Heart right ventricle (tissue), 16 donors: ENCODE data around the gene STYX. TPM values are rescaled to one million over a fixed set of nuclear protein-coding genes. Genes with fewer than 3 reads are reported as not detected.
"Not testable (repeated sequence)": the region's sequence is repeated elsewhere in the genome, so short reads cannot be mapped to it uniquely, and the experiment has no call there.

Experiments used
- ATAC-seq, 8 donors: fragments of 200-7000 bp; cut with Tn5 transposase; one replicate each; pipeline ENCODE4 v1.9.1; 2020; ENCODE audit warnings: mild to moderate bottlenecking in 8 of 8, moderate library complexity in 8 of 8, moderate number of reproducible peaks in 1 of 8
- DNase-seq, 2 donors: peaks; one replicate each; pipeline ENCODE4 v3.0.0-alpha.2; 2020
- H3K27ac ChIP-seq, 10 donors: fragments of 200-600 bp; sonication (generic) in 2 of 10; one replicate each; pipeline versions ENCODE4 v1.5.0 to v1.8.0; 2020 to 2022; ENCODE audit warnings: mild to moderate bottlenecking in 3 of 10
- H3K27me3 ChIP-seq, 7 donors: fragments of 200-600 bp; one replicate each; pipeline ENCODE4 v1.8.0; 2021 to 2022; ENCODE audit warnings: mild to moderate bottlenecking in 2 of 7
- H3K36me3 ChIP-seq, 9 donors: fragments of 200-600 bp; sonication (generic) in 1 of 9; one replicate each; pipeline versions ENCODE4 v1.5.0 to v1.8.0; 2020 to 2022; ENCODE audit warnings: mild to moderate bottlenecking in 2 of 9
- H3K4me1 ChIP-seq, 9 donors: fragments of 200-600 bp; sonication (generic) in 1 of 9; one replicate each; pipeline versions ENCODE4 v1.5.0 to v1.8.0; 2020 to 2022; ENCODE audit warnings: mild to moderate bottlenecking in 4 of 9
- H3K4me3 ChIP-seq, 10 donors: fragments of 200-600 bp; sonication (generic) in 2 of 10; one replicate each; pipeline versions ENCODE4 v1.5.0 to v1.8.0; 2020 to 2022; ENCODE audit warnings: mild to moderate bottlenecking in 7 of 10, moderate library complexity in 2 of 10
- H3K9me3 ChIP-seq, 11 donors: fragments of 200-600 bp in 10 of 11; sonication (generic) in 2 of 11; one replicate each; pipeline versions ENCODE4 v1.5.0 to v1.8.0; 2013 to 2022; ENCODE audit warnings: mild to moderate bottlenecking in 2 of 11, control low read depth in 1 of 11, moderate library complexity in 1 of 11
- WGBS, 2 donors: extraction: QIAGEN DNeasy Blood & Tissue Kit; methylation state at CpG; one replicate each; pipeline ENCODE4 v1.1.7; 2013; ENCODE audit warnings: inconsistent platforms in 1 of 2; 5-methylcytosine and 5-hydroxymethylcytosine counted together
- intact Hi-C, 10 donors: fragments of 100-400 bp; cut with DNase I; formaldehyde crosslinking; loops; one replicate each; pipeline versions ENCODE4 v1.11.1 to v1.14.2; 2022
- polyA plus RNA-seq, 2 donors: library from polyadenylated mRNA; stranded (reverse); fragments of 200-250 nt; gene quantifications; one replicate each; pipeline ENCODE4 v1.2.3, GENCODE V29; 2013
- total RNA-seq, 10 donors: library from RNA; stranded (reverse); fragmentation: NEBNext Ultra II Directional in 3 of 10; extraction: Animal tissue kit (Norgen Biotek cat#: 25700) in 3 of 10; gene quantifications; one replicate each; pipeline versions ENCODE4 v1.2.1 to v1.2.4, GENCODE V29; 2021 to 2023
- TF ChIP-seq, protein P1 (sequence below), 9 donors: fragments of 200-600 bp; sonication (generic) in 2 of 9; IDR thresholded peaks; one replicate each; pipeline versions ENCODE4 v1.5.0 to v1.8.0; 2021 to 2022; ENCODE audit warnings: antibody characterized with exemption in 9 of 9, mild to moderate bottlenecking in 5 of 9, moderate library complexity in 1 of 9
- donor health status: Arrhythmogenic right ventricular cardiomyopathy.
- donor health status: ischemic (EF 13 %, LVEDD 7.1; RV severe dilation, severe dysfunction).
- donor health status: healthy with polysubstance abuse.
- donor health status: DM: no; HTN: yes; CAD: no.
- donor health status: DM: no; HTN: no; CAD: no.
- donor health status: ischemic (EF 25% LVEDD 6.9; RV normal size, moderate dysfunction).
- donor health status: ischemic (EF 25% LVEDD 5.7; RV mildly dilated, moderate dysfunction).
- donor health status: healthy.
- donor health status: DM: yes; HTN: yes; CAD: no.
- donor health status: Ischemic cardiomyopathy.
- donor health status: ischemic (EF 35%, LVEDD 5.7; RV mildly dilated, moderate dysfunction).
- donor health status: nonischemic (EF 11% LVEDD 7.7; RV severe dilation, severe dysfunction).
- donor health status: DM: yes; HTN: yes; CAD: no.
- donor health status: PGD.
- donor health status: ischemic (EF 29% LVEDD 5.4; RV normal size, mild dysfunction).
- donor health status: nonischemic (EF 23%, LVEDD 6.1; RV moderate dilation, normal function).

STYX gene
- total and polyA plus RNA-seq, 12 donors, result 3.4 to 15.8 (median 13.7) TPM

DNA sequence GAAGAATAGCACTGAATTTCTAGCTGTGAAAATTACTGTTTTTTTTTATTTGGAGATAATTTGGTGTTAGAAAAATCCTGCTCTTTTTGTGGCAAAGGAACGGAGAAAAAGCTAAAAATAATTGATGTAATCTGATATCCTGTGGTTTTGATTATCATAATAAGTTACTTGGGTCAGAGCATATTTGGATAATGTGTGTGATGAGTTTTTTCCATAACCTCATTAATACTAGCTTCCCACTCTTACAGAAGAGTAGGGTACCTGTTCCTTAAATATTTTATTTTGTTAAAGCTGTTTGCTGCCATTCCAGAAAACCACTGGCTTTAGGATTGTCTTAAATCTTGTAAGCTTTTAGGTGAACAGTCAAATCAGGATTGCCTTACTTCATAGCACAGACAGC lies 18.3 kb upstream of the STYX start:
- H3K4me3 ChIP-seq, result no peak overlapping the region
- intact Hi-C loops, result no loop called here
- WGBS, 2 donors, result 19 to 24% methylated on average over 1 of the region's 1 CpG
- peaks cover 0 to 85% (median 65%) of the 10 kb centered on the region in 9 donors for H3K36me3 ChIP-seq
- no peaks in the 10 kb centered on the region for H3K27me3 ChIP-seq
- H3K9me3 ChIP-seq, result no peaks in the 10 kb centered on the region
- DNase-seq, result no peak
- TF ChIP-seq, protein P1, sequence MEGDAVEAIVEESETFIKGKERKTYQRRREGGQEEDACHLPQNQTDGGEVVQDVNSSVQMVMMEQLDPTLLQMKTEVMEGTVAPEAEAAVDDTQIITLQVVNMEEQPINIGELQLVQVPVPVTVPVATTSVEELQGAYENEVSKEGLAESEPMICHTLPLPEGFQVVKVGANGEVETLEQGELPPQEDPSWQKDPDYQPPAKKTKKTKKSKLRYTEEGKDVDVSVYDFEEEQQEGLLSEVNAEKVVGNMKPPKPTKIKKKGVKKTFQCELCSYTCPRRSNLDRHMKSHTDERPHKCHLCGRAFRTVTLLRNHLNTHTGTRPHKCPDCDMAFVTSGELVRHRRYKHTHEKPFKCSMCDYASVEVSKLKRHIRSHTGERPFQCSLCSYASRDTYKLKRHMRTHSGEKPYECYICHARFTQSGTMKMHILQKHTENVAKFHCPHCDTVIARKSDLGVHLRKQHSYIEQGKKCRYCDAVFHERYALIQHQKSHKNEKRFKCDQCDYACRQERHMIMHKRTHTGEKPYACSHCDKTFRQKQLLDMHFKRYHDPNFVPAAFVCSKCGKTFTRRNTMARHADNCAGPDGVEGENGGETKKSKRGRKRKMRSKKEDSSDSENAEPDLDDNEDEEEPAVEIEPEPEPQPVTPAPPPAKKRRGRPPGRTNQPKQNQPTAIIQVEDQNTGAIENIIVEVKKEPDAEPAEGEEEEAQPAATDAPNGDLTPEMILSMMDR (IDR thresholded peaks at IDR 0.05), result no peak
- ATAC-seq, result no peak
- H3K27ac ChIP-seq, result no peak overlapping the region
- H3K4me1 ChIP-seq, result peaks cover 0 to 43% (median 24%) of the 10 kb centered on the region in 9 donors

DNA sequence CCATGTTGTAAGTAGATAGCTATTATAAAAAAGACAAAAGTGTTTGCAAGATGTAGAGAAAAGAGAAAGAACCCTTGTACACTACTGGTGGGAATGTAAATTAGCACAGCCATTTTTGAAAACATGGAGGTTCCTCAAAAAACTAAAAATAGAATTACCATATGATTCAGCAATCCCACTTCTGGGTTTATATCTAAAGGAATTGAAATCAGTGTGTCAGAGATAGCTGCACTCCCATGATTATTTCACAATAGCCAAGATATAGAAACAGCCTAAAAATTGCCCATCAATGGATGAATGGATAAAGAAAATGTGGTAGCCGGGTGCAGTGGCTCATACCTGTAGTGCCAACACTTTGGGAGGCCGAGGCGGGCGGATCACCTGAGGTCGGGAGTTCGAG lies 13.8 kb upstream of the STYX start:
- no peak for DNase-seq
- Histone ChIP-seq H3K27ac (no peak overlapping the region), H3K9me3 (no peaks in the 10 kb centered on the region), H3K4me3 (no peak overlapping the region), H3K27me3 (no peaks in the 10 kb centered on the region), H3K4me1 (peaks cover 0 to 8% (median 0%) of the 10 kb centered on the region in 9 donors), H3K36me3 (peaks cover 2 to 100% (median 90%) of the 10 kb centered on the region in 9 donors)
- 95 to 99% methylated on average over 5 to 6 of the region's 6 CpGs for WGBS, 2 donors
- TF ChIP-seq, protein P1 (IDR thresholded peaks at IDR 0.05), result no peak
- intact Hi-C loops, result no loop called here
- ATAC-seq, result no peak

DNA sequence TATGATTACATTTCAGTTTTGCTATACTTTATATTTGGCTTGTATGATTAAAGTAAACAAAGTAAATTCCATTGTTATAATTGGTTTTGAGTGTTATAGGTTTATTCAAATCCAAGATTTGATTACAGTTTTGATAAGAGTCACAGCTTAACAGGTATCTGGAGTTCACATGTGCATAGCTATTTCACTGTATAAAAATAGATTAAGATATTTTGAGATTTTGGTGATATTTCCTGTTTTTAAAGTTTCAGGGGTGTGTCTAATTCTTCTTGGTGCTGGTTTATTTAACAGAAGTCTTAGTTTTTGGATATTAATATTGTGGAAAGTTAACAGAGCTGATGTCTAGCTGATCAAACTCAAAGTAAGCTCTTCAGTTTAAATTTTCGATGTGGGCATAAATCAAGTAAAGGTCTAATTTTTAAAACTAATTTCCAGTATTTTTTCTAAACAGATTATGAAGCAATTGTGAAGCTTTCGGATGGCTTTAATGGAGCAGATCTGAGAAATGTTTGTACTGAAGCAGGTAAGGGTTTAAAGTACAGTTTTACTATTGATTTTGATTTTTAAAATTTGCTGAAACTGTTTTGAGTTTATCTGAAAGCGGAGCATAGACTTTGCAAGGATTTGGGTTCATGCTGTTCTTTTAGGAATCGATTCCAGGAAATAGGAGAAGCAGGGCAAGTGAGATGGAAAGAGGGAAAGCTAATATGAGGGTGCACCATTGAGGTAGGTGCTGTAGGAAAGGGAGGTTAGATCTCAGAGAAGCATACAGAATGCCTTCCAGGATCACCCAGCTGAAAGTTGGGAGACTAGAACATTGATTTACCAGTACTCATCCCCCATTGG lies 6.2 kb upstream of the STYX start:
- intact Hi-C loops, result no loop called here
- WGBS, 2 donors, result 97 to 98% methylated on average over 4 of the region's 4 CpGs
- Histone ChIP-seq H3K4me3 (no peak overlapping the region), H3K27me3 (no peaks in the 10 kb centered on the region), H3K4me1 (peaks cover 0 to 12% (median 0%) of the 10 kb centered on the region in 9 donors), H3K27ac (no peak overlapping the region), H3K9me3 (no peaks in the 10 kb centered on the region), H3K36me3 (peaks cover 2 to 100% (median 57%) of the 10 kb centered on the region in 9 donors)
- no peak for ATAC-seq
- TF ChIP-seq, protein P1 (IDR thresholded peaks at IDR 0.05), result no peak
- DNase-seq, result no peak

DNA sequence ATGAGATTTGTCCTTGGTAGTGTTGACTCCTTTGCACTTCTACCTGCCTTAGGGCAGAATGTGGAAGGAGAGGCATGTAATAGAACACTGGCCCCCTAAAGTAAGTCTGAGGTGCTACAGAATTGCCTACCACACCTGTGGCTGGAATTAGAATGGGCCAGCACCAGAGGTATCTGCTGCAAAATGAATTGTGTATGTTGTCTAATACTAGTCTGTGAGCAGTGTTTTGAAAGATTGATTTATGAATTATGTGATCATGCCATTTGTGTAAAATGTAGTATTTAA lies 5.7 kb upstream of the STYX start:
- TF ChIP-seq, protein P1 (IDR thresholded peaks at IDR 0.05), result no peak

DNA sequence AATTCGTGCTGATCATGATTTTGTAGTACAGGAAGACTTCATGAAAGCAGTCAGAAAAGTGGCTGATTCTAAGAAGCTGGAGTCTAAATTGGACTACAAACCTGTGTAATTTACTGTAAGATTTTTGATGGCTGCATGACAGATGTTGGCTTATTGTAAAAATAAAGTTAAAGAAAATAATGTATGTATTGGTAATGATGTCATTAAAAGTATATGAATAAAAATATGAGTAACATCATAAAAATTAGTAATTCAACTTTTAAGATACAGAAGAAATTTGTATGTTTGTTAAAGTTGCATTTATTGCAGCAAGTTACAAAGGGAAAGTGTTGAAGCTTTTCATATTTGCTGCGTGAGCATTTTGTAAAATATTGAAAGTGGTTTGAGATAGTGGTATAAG lies 2.5 kb upstream of the STYX start:
- Histone ChIP-seq H3K4me1 (peaks cover 0 to 29% (median 11%) of the 10 kb centered on the region in 9 donors), H3K36me3 (peaks cover 0 to 69% (median 27%) of the 10 kb centered on the region in 9 donors)
- DNase-seq, H3K9me3 ChIP-seq, ATAC-seq, H3K27me3 ChIP-seq, H3K27ac ChIP-seq, intact Hi-C loops, H3K4me3 ChIP-seq: not testable (repeated sequence)
- WGBS, 2 donors, result 97 to 99% methylated on average over 2 of the region's 2 CpGs

More for the DNA sequence above, 5.7 kb upstream of the STYX start:
- no peak overlapping the region for H3K27ac ChIP-seq
- H3K36me3 ChIP-seq, result peaks cover 0 to 100% (median 53%) of the 10 kb centered on the region in 9 donors
- DNase-seq (no peak), ATAC-seq (no peak)
- H3K9me3 ChIP-seq, result no peaks in the 10 kb centered on the region
- H3K4me3 ChIP-seq, result no peak overlapping the region
- intact Hi-C loops, result no loop called here
- H3K27me3 ChIP-seq, result no peaks in the 10 kb centered on the region
- peaks cover 0 to 13% (median 0%) of the 10 kb centered on the region in 9 donors for H3K4me1 ChIP-seq

DNA sequence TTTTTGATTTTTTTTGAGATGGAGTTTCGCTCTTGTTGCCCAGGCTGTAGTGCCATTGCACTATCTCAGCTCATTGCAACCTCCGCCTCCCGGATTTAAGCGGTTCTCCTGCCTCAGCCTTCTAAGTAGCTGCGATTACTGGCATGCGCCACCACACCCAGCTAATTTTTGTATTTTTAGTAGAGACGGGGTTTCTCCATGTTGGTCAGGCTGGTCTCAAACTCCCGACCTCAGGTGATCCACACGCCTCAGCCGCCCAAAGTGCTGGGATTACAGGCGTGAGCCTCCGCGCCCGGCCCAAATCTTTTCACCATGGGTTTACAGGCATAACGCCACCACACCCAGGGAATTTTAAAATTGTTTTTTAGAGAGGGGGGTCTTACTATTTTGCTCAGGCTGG lies 931 bp upstream of the STYX start:
- H3K27me3 ChIP-seq, ATAC-seq, H3K9me3 ChIP-seq, DNase-seq: not testable (repeated sequence)
- peak overlapping the region in 8 of 10 donors; percentile 60 to 94 (median 88) for H3K27ac ChIP-seq
- H3K4me1 ChIP-seq, result peaks cover 0 to 18% (median 11%) of the 10 kb centered on the region in 9 donors
- WGBS, 2 donors, result 92 to 93% methylated on average over 15 of the region's 15 CpGs
- H3K36me3 ChIP-seq, result peaks cover 0 to 66% (median 18%) of the 10 kb centered on the region in 9 donors
- intact Hi-C loops, result loop anchor here in 1 of 10 donors (1.0 kb wide), 1 partner anchor 22 kb away; the partner anchor contains the start of gene PSMC6
- peak overlapping the region in 1 of 10 donors; percentile 94 for H3K4me3 ChIP-seq
